ENCODE data around the gene ADAMTSL1.

The ADAMTSL1 gene

GRCh38 chr9:18472435-18472834 lies 1.5 kb upstream of the ADAMTSL1 start:
- no peak for DNase-seq
- TF ChIP-seq CTCF (IDR thresholded peaks at IDR 0.05; ENCODE audit: low read depth, low read length): no peak
- no peaks in the 10 kb centered on the region for H3K9me3 ChIP-seq (ENCODE audit: severe bottlenecking)
- H3K27ac ChIP-seq: no peak overlapping the region
- H3K36me3 ChIP-seq: no peaks in the 10 kb centered on the region
- H3K27me3 ChIP-seq (ENCODE audit: insufficient read depth, low read depth, severe bottlenecking): no peaks in the 10 kb centered on the region
- H3K4me3 ChIP-seq (ENCODE audit: low read depth, low read length): no peak overlapping the region

DNA sequence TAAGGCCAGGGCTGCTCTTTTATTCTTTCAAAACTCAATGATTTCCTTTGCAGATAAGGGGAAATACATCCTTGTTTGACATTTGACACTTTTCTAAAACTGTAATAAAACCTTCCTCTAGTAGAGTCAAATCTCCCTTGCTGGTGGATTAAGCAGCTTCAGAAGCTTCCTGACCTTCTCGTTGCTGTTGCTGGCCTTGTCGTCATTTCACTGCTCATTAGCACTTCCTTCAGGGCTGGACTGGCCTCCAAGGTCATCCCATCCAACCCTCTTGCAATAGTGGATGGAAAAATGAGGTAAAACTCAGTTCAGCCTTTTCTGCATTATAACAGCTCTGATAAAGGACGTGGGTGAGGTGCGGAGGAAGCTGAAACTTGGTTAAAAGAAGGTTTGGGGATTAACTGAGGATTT lies 1.1 kb upstream of the ADAMTSL1 start:
- peak; percentile 13 for DNase-seq
- no peak overlapping the region for H3K27ac ChIP-seq
- H3K36me3 ChIP-seq: no peaks in the 10 kb centered on the region
- no peaks in the 10 kb centered on the region for H3K9me3 ChIP-seq (ENCODE audit: severe bottlenecking)
- H3K4me3 ChIP-seq (ENCODE audit: low read depth, low read length): no peak overlapping the region
- H3K27me3 ChIP-seq (ENCODE audit: insufficient read depth, low read depth, severe bottlenecking): no peaks in the 10 kb centered on the region
- TF ChIP-seq CTCF (IDR thresholded peaks at IDR 0.05; ENCODE audit: low read depth, low read length): no peak

DNA sequence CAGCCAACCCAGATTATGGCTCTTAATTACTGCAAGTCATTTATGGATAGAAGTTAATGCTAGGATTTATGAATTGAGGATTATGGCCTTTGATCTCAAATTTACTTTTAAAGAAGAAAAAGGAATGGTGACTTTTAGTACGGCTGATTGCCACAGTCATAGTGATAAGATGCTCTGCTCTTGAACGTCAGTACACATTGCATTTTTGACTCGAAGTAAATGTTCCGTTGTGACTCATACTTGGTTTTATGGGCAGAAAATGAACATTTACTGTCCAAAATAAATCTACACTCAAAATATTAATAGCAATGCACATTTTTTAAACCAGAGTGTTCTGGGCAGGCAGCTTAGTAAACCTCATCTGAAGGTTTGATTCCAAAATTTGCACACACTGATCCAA lies 830 bp downstream of the ADAMTSL1 start:
- no peaks in the 10 kb centered on the region for H3K9me3 ChIP-seq (ENCODE audit: severe bottlenecking)
- H3K27ac ChIP-seq: no peak overlapping the region
- no peak for DNase-seq
- no peak for TF ChIP-seq CTCF (IDR thresholded peaks at IDR 0.05; ENCODE audit: low read depth, low read length)
- no peak overlapping the region for H3K4me3 ChIP-seq (ENCODE audit: low read depth, low read length)
- H3K36me3 ChIP-seq: no peaks in the 10 kb centered on the region
- H3K27me3 ChIP-seq (ENCODE audit: insufficient read depth, low read depth, severe bottlenecking): no peaks in the 10 kb centered on the region

GRCh38 chr9:18477121-18477660 lies 3.2 kb downstream of the ADAMTSL1 start:
- H3K4me3 ChIP-seq (ENCODE audit: low read depth, low read length): no peak overlapping the region
- H3K27ac ChIP-seq: no peak overlapping the region
- no peaks in the 10 kb centered on the region for H3K9me3 ChIP-seq (ENCODE audit: severe bottlenecking)
- H3K36me3 ChIP-seq: no peaks in the 10 kb centered on the region
- no peak for DNase-seq
- no peak for TF ChIP-seq CTCF (IDR thresholded peaks at IDR 0.05; ENCODE audit: low read depth, low read length)
- no peaks in the 10 kb centered on the region for H3K27me3 ChIP-seq (ENCODE audit: insufficient read depth, low read depth, severe bottlenecking)

GRCh38 chr9:18477719-18478118 lies 3.8 kb downstream of the ADAMTSL1 start:
- Histone ChIP-seq H3K36me3 (no peaks in the 10 kb centered on the region), H3K27me3 (ENCODE audit: insufficient read depth, low read depth, severe bottlenecking) (no peaks in the 10 kb centered on the region), H3K9me3 (ENCODE audit: severe bottlenecking) (no peaks in the 10 kb centered on the region), H3K4me3 (ENCODE audit: low read depth, low read length) (no peak overlapping the region), H3K27ac (no peak overlapping the region)
- no peak for DNase-seq
- TF ChIP-seq CTCF (IDR thresholded peaks at IDR 0.05; ENCODE audit: low read depth, low read length): no peak
